Measurements from ENCODE around the gene EYA4. TPM values are rescaled to one million over a fixed set of nuclear protein-coding genes. Genes with fewer than 3 reads are reported as not detected.
A peak's percentile ranks its signal among the peaks of the same experiment; 100 is the strongest.

EYA4 gene
- polyA plus RNA-seq, 4 donors, result 0.03 to 0.22 (median 0.22) TPM; not detected in 1

DNA sequence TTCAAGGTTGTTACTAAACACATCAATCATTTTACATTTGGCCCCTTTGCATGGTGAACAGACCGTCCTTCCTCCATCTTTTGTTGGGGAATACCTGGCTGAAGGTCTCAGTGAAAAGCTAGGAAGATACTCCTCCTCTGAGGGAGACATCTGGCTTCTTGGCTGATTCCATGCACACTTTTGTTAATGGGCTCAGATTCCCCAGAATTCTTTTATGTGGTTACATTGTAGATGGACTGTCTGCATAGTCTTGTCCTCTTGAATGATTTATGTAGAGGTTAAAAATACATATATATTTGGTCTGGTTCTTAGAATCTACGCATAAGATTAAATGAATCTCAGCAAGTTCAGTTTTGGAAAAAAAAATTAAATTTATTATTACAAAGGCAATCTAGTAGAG is 167.0 kb downstream of the EYA4 start:
- WGBS, 3 donors, result 70 to 83% (median 79%) methylated on average over 2 of the region's 2 CpGs
- DNase-seq, result no peak
- Histone ChIP-seq H3K4me1 (ENCODE audit: control insufficient read depth in 3 of 3, insufficient read depth in 2 of 3, low read depth in 1 of 3, low read length in 2 of 3) (no peaks in the 10 kb centered on the region), H3K9me3 (ENCODE audit: control insufficient read depth in 2 of 2, insufficient read depth in 1 of 2, low read depth in 1 of 2, low read length in 1 of 2) (no peaks in the 10 kb centered on the region), H3K36me3 (ENCODE audit: control insufficient read depth in 3 of 3, insufficient read depth in 2 of 3, low read depth in 1 of 3, low read length in 3 of 3) (no peaks in the 10 kb centered on the region), H3K4me3 (ENCODE audit: low read depth in 1 of 3, low read length in 3 of 3) (no peak overlapping the region), H3K27ac (ENCODE audit: low read depth in 1 of 3, low read length in 2 of 3) (no peak overlapping the region), H3K27me3 (ENCODE audit: control insufficient read depth in 3 of 3, insufficient read depth in 3 of 3, low read length in 3 of 3) (no peaks in the 10 kb centered on the region)
- FAIRE-seq, result no peak

- no peaks in the 10 kb centered on the region for H3K27me3 ChIP-seq (ENCODE audit: control insufficient read depth in 3 of 3, insufficient read depth in 3 of 3, low read length in 3 of 3)
- WGBS, 3 donors, result 78 to 85% (median 83%) methylated on average over 3 of the region's 3 CpGs
- H3K9me3 ChIP-seq (ENCODE audit: control insufficient read depth in 2 of 2, insufficient read depth in 1 of 2, low read depth in 1 of 2, low read length in 1 of 2), result no peaks in the 10 kb centered on the region
- H3K27ac ChIP-seq (ENCODE audit: low read depth in 1 of 3, low read length in 2 of 3), result no peak overlapping the region
- FAIRE-seq, result no peak
- no peak overlapping the region for H3K4me3 ChIP-seq (ENCODE audit: low read depth in 1 of 3, low read length in 3 of 3)
- no peaks in the 10 kb centered on the region for H3K36me3 ChIP-seq (ENCODE audit: control insufficient read depth in 3 of 3, insufficient read depth in 2 of 3, low read depth in 1 of 3, low read length in 3 of 3)
- DNase-seq, result no peak
- no peaks in the 10 kb centered on the region for H3K4me1 ChIP-seq (ENCODE audit: control insufficient read depth in 3 of 3, insufficient read depth in 2 of 3, low read depth in 1 of 3, low read length in 2 of 3)
Measured at GRCh38 chr6:133408543-133408942, 167.4 kb downstream of the EYA4 start.

DNA sequence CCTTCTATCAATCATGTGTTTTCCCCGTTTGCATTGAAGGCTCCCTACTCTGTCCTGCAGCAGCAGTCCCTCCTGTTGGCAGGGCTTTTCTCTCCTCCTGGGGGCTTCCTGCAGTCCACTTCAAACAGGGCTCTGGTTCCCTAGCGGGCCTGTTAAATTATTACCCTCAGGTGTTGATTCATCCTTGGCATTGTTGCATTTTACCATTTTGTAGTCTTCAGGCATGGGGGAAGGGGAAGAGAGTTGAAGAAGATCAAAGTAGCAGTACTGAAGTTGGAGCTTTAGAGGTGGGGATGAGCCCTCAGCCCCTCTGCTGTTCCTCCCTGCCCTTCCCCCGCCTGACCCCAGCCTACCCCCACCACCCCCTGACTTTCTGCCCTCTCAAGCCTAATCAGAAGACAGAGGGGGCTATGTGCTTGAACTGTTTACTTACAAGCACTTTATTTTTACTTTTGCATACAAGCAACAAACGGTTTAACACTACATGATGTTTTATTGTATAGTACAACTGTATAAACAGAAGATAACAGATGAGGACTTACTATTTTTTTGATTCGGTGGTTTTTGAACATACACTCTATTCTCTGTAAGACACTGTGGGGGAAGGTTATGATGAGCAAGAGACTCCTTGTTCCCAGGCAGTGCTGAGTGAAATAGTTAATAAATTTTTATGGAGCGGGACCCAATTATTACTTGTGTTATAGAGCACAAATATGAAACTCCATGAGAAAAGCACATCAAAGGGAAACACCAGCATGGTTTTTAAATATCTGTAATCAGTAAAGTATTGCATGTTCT is 169.7 kb downstream of the EYA4 start:
- 34 to 46% (median 38%) methylated on average over 6 of the region's 6 CpGs for WGBS, 3 donors
- H3K4me3 ChIP-seq (ENCODE audit: low read depth in 1 of 3, low read length in 3 of 3), result no peak overlapping the region
- no peaks in the 10 kb centered on the region for H3K36me3 ChIP-seq (ENCODE audit: control insufficient read depth in 3 of 3, insufficient read depth in 2 of 3, low read depth in 1 of 3, low read length in 3 of 3)
- H3K4me1 ChIP-seq (ENCODE audit: control insufficient read depth in 3 of 3, insufficient read depth in 2 of 3, low read depth in 1 of 3, low read length in 2 of 3), result no peaks in the 10 kb centered on the region
- peaks cover 0 to 2% (median 0%) of the 10 kb centered on the region in 3 donors for H3K27me3 ChIP-seq (ENCODE audit: control insufficient read depth in 3 of 3, insufficient read depth in 3 of 3, low read length in 3 of 3)
- no peak overlapping the region for H3K27ac ChIP-seq (ENCODE audit: low read depth in 1 of 3, low read length in 2 of 3)
- FAIRE-seq, result no peak
- H3K9me3 ChIP-seq (ENCODE audit: control insufficient read depth in 2 of 2, insufficient read depth in 1 of 2, low read depth in 1 of 2, low read length in 1 of 2), result no peaks in the 10 kb centered on the region
- DNase-seq, result no peak

GRCh38 chr6:133411757-133412156 is 170.6 kb downstream of the EYA4 start:
- FAIRE-seq (no peak), DNase-seq (no peak)
- H3K9me3 ChIP-seq (ENCODE audit: control insufficient read depth in 2 of 2, insufficient read depth in 1 of 2, low read depth in 1 of 2, low read length in 1 of 2), result no peaks in the 10 kb centered on the region
- H3K4me3 ChIP-seq (ENCODE audit: low read depth in 1 of 3, low read length in 3 of 3), result no peak overlapping the region
- no peak overlapping the region for H3K27ac ChIP-seq (ENCODE audit: low read depth in 1 of 3, low read length in 2 of 3)
- H3K27me3 ChIP-seq (ENCODE audit: control insufficient read depth in 3 of 3, insufficient read depth in 3 of 3, low read length in 3 of 3), result peaks cover 0 to 2% (median 0%) of the 10 kb centered on the region in 3 donors
- H3K4me1 ChIP-seq (ENCODE audit: control insufficient read depth in 3 of 3, insufficient read depth in 2 of 3, low read depth in 1 of 3, low read length in 2 of 3), result no peaks in the 10 kb centered on the region
- H3K36me3 ChIP-seq (ENCODE audit: control insufficient read depth in 3 of 3, insufficient read depth in 2 of 3, low read depth in 1 of 3, low read length in 3 of 3), result no peaks in the 10 kb centered on the region

GRCh38 chr6:133415262-133415661 is 174.1 kb downstream of the EYA4 start:
- peaks cover 0 to 2% (median 0%) of the 10 kb centered on the region in 3 donors for H3K27me3 ChIP-seq (ENCODE audit: control insufficient read depth in 3 of 3, insufficient read depth in 3 of 3, low read length in 3 of 3)
- FAIRE-seq (no peak), DNase-seq (no peak)
- H3K4me3 ChIP-seq (ENCODE audit: low read depth in 1 of 3, low read length in 3 of 3), result no peak overlapping the region
- no peaks in the 10 kb centered on the region for H3K36me3 ChIP-seq (ENCODE audit: control insufficient read depth in 3 of 3, insufficient read depth in 2 of 3, low read depth in 1 of 3, low read length in 3 of 3)
- H3K27ac ChIP-seq (ENCODE audit: low read depth in 1 of 3, low read length in 2 of 3), result no peak overlapping the region
- no peaks in the 10 kb centered on the region for H3K4me1 ChIP-seq (ENCODE audit: control insufficient read depth in 3 of 3, insufficient read depth in 2 of 3, low read depth in 1 of 3, low read length in 2 of 3)
- WGBS, 3 donors, result 47 to 67% (median 56%) methylated on average over 5 of the region's 5 CpGs
- no peaks in the 10 kb centered on the region for H3K9me3 ChIP-seq (ENCODE audit: control insufficient read depth in 2 of 2, insufficient read depth in 1 of 2, low read depth in 1 of 2, low read length in 1 of 2)

DNA sequence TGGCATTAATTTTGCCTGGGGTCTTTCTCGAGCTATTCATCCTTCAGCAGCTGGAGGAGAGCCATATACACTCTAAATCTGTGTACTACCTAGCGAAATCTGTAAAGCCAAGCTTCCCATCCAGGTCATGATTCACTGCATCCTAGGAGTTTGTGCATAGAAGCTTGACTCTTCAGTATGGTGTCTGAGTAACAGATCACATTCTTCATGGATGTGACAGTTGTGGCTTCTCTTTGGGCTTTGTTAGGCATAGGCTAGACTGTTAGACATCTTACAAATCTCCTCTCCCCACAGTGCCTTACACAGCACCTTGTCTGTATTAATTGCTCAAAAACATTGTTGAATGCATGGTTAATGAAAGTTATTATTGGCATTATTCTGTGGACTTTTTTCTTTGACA is 177.0 kb downstream of the EYA4 start:
- H3K27ac ChIP-seq (ENCODE audit: low read depth in 1 of 3, low read length in 2 of 3), result no peak overlapping the region
- DNase-seq (no peak), FAIRE-seq (no peak)
- no peak overlapping the region for H3K4me3 ChIP-seq (ENCODE audit: low read depth in 1 of 3, low read length in 3 of 3)
- H3K9me3 ChIP-seq (ENCODE audit: control insufficient read depth in 2 of 2, insufficient read depth in 1 of 2, low read depth in 1 of 2, low read length in 1 of 2), result no peaks in the 10 kb centered on the region
- WGBS, 3 donors, result 40 to 56% (median 54%) methylated on average over 2 of the region's 2 CpGs
- no peaks in the 10 kb centered on the region for H3K36me3 ChIP-seq (ENCODE audit: control insufficient read depth in 3 of 3, insufficient read depth in 2 of 3, low read depth in 1 of 3, low read length in 3 of 3)
- no peaks in the 10 kb centered on the region for H3K4me1 ChIP-seq (ENCODE audit: control insufficient read depth in 3 of 3, insufficient read depth in 2 of 3, low read depth in 1 of 3, low read length in 2 of 3)
- H3K27me3 ChIP-seq (ENCODE audit: control insufficient read depth in 3 of 3, insufficient read depth in 3 of 3, low read length in 3 of 3), result peaks cover 0 to 2% (median 0%) of the 10 kb centered on the region in 3 donors

DNA sequence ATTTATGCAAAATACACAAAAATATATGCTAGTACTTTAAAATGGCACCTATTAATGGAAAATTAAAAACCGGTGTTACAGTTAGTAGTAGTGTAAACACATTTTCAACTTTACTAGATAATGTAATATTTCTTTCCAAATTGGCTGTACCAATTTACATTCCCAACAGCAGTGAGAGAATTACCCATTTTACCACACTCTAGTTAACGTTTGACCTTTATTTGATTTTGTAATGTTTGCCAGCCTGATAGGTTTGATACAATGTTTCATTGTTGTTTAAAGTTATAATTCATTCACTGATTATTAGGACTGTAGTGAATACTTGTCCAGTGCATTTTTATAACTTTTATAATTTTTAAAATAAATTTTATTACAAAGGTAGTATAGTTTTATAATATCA is 182.1 kb downstream of the EYA4 start:
- no peaks in the 10 kb centered on the region for H3K36me3 ChIP-seq (ENCODE audit: control insufficient read depth in 3 of 3, insufficient read depth in 2 of 3, low read depth in 1 of 3, low read length in 3 of 3)
- DNase-seq (no peak), FAIRE-seq (peak; percentile 36)
- no peaks in the 10 kb centered on the region for H3K9me3 ChIP-seq (ENCODE audit: control insufficient read depth in 2 of 2, insufficient read depth in 1 of 2, low read depth in 1 of 2, low read length in 1 of 2)
- WGBS, 3 donors, result 19 to 57% (median 31%) methylated on average over 2 of the region's 2 CpGs
- H3K27me3 ChIP-seq (ENCODE audit: control insufficient read depth in 3 of 3, insufficient read depth in 3 of 3, low read length in 3 of 3), result no peaks in the 10 kb centered on the region
- H3K4me1 ChIP-seq (ENCODE audit: control insufficient read depth in 3 of 3, insufficient read depth in 2 of 3, low read depth in 1 of 3, low read length in 2 of 3), result no peaks in the 10 kb centered on the region
- no peak overlapping the region for H3K27ac ChIP-seq (ENCODE audit: low read depth in 1 of 3, low read length in 2 of 3)
- H3K4me3 ChIP-seq (ENCODE audit: low read depth in 1 of 3, low read length in 3 of 3), result no peak overlapping the region

GRCh38 chr6:133424359-133424758 is 183.2 kb downstream of the EYA4 start:
- no peak overlapping the region for H3K27ac ChIP-seq (ENCODE audit: low read depth in 1 of 3, low read length in 2 of 3)
- H3K36me3 ChIP-seq (ENCODE audit: control insufficient read depth in 3 of 3, insufficient read depth in 2 of 3, low read depth in 1 of 3, low read length in 3 of 3), result no peaks in the 10 kb centered on the region
- H3K27me3 ChIP-seq (ENCODE audit: control insufficient read depth in 3 of 3, insufficient read depth in 3 of 3, low read length in 3 of 3), result no peaks in the 10 kb centered on the region
- no peak for FAIRE-seq
- 74 to 79% (median 76%) methylated on average over 5 of the region's 5 CpGs for WGBS, 3 donors
- no peak overlapping the region for H3K4me3 ChIP-seq (ENCODE audit: low read depth in 1 of 3, low read length in 3 of 3)
- H3K4me1 ChIP-seq (ENCODE audit: control insufficient read depth in 3 of 3, insufficient read depth in 2 of 3, low read depth in 1 of 3, low read length in 2 of 3), result no peaks in the 10 kb centered on the region
- DNase-seq, result no peak
- no peaks in the 10 kb centered on the region for H3K9me3 ChIP-seq (ENCODE audit: control insufficient read depth in 2 of 2, insufficient read depth in 1 of 2, low read depth in 1 of 2, low read length in 1 of 2)

DNA sequence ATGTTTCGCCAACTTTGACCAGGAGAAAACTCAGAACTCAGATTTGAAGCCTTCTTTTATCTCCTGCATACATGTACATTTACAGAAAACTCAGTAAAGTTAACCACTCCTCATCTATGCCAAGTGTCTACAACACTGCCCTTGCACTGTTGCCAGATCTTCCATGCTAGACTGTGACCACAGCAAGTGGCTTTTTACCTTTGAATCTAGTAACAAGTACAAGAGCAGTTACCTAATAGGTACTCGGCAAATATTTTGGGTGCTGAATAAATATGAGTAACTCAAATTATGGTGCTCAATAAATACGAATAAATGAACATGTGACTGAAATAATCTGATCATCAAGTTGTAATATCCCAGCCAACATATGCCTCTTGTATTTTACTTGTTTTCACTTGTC is 184.9 kb downstream of the EYA4 start:
- no peak for DNase-seq
- no peaks in the 10 kb centered on the region for H3K9me3 ChIP-seq (ENCODE audit: control insufficient read depth in 2 of 2, insufficient read depth in 1 of 2, low read depth in 1 of 2, low read length in 1 of 2)
- WGBS, 3 donors, result 74 to 80% (median 79%) methylated on average over 3 of the region's 3 CpGs
- H3K27ac ChIP-seq (ENCODE audit: low read depth in 1 of 3, low read length in 2 of 3), result no peak overlapping the region
- H3K36me3 ChIP-seq (ENCODE audit: control insufficient read depth in 3 of 3, insufficient read depth in 2 of 3, low read depth in 1 of 3, low read length in 3 of 3), result no peaks in the 10 kb centered on the region
- no peak overlapping the region for H3K4me3 ChIP-seq (ENCODE audit: low read depth in 1 of 3, low read length in 3 of 3)
- no peaks in the 10 kb centered on the region for H3K4me1 ChIP-seq (ENCODE audit: control insufficient read depth in 3 of 3, insufficient read depth in 2 of 3, low read depth in 1 of 3, low read length in 2 of 3)
- H3K27me3 ChIP-seq (ENCODE audit: control insufficient read depth in 3 of 3, insufficient read depth in 3 of 3, low read length in 3 of 3), result no peaks in the 10 kb centered on the region
- FAIRE-seq, result no peak

All from small intestine (tissue), 7 donors.